Limb (tissue), 2 donors: ENCODE results near the gene TTC28.

Experiments
- DNase-seq, 2 donors: peaks; one replicate each; pipeline ENCODE4 v3.0.0-alpha.2; 2016; ENCODE audit errors: extremely low spot score in 2 of 2

TTC28 gene

GRCh38 chr22:27992294-27993165 is 687.1 kb downstream of the TTC28 start:
- DNase-seq, result peak in 1 of 2 donors; percentile 13

- DNase-seq, result no peak
Observed at GRCh38 chr22:27991586-27992293, 687.9 kb downstream of the TTC28 start.

DNA sequence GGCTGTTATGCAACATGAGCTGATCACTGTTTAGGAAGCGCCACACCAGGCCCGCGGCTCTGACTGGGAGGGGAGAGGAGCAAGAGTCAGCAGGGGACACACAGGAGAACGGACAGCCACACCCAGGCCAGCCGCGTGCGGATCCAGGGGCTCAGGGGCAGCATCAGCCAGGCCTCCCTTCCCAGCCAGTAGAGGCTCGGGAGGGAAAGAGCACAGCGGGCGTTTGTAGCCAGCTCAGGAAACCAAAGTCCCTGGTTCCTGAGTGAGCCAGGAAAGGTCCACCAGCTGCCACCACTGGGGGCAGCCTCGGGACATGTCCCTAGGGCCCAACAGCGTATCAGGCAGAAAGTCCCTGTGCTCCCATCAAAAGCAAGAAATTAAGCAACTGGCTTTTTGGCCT is 688.8 kb downstream of the TTC28 start:
- peak in 1 of 2 donors; percentile 34 for DNase-seq

GRCh38 chr22:27990451-27990840 is 689.2 kb downstream of the TTC28 start:
- no peak for DNase-seq

- no peak for DNase-seq
Observed at GRCh38 chr22:27989758-27990450, 689.7 kb downstream of the TTC28 start.

DNA sequence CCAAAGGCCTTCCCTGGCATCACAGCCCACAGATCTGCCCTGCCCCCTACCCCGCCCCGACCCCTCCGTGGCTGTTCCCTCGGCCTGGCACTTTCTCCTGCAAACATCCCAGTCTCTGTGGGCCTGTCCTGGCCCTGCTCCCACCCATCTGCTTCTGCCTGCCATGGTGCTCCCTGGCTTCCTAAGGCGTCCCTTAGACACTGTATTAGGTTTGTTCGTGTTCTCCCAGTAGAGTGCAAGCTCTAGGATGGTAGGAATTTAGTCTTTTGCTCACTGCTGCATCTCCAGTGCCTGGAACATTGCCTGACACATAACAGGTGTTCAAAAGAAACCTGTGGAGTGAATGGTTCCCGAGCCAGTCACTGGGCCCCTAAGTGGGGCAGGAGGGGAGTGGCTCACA is 690.9 kb downstream of the TTC28 start:
- no peak for DNase-seq

- DNase-seq, result no peak
Observed at GRCh38 chr22:27987557-27987956, 692.1 kb downstream of the TTC28 start.

DNA sequence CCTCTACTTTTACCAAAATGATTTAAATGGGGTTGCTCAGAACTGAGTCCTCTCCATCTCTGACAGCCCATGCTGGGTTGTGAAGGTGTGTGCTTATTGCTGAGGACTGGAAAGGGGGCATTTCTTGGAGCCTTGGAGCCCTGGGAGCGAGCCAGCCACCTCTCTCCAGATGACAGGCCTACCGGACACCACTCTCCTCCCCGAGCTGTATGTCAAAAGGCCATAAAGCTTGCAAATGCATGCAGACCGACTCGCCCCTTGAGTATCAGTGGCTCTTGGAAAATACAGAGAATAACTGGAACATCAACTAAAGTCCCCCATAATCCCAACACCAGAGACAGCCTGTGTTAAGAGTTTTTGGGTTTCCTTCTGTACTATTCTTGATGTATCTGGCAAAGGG is 692.7 kb downstream of the TTC28 start:
- no peak for DNase-seq

DNA sequence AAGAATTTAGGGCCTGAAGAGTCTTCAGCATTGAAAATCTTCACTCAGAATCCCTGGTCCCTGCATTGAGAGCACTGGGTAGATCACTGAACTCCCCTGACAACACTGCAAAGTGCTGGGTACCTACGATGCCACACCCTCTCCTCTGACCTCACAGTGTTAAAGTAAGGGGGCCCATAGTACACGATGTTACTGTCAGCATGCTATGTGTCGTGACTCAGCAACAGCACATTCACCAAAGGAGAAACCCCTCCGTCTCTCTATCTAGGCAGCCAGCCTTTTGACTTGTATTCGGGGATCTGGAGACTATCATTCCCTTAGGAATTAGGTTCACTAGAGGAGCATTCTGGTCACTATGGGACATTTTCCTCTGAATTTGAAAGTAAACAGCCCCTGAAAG is 693.2 kb downstream of the TTC28 start:
- DNase-seq, result no peak

DNA sequence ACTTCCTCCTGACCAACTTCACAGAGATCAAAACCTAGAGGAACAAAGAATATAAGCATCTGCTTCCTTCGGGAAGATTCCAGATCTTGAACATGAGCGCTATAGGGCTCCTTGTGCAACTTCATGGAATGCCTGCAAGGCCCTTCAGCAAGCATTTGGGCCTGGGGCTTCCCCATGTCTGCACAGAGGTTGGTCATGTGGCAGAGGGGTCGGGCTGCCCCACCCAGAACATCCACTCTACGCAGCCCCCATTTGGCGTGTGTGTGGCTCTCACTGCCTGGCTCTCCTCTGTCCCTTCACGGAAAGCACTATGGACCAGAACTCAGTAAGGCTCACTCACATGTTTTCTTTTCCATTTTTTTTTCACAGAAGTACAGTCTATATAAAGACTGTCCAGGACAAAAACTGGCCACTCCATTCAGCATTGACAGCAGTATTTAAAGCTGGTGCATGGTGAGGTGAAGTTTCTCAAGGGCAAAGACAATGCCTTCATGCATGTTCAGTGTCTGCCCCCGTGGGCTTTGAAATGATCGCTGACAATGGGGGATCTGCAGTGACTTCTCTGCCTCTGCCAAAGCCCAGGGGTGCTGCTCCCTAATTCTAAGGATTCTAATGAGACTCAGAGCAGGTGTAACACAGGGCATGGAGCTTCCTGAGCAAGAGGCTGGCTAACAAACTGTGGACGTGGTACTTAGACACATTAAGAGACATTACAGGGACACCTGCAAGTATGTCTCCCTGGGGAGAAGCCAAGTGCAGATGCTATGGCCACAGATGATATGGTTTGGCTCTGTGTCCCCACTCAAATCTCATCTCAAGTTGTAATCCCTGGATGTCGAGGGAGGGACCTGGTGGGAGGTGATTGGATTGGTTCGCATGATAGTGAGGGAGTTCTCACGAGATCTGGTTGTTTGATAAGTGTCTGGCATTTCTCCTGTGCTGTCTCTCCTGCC is 694.0 kb downstream of the TTC28 start:
- no peak for DNase-seq

GRCh38 chr22:27984723-27985122 is 694.9 kb downstream of the TTC28 start:
- no peak for DNase-seq

DNA sequence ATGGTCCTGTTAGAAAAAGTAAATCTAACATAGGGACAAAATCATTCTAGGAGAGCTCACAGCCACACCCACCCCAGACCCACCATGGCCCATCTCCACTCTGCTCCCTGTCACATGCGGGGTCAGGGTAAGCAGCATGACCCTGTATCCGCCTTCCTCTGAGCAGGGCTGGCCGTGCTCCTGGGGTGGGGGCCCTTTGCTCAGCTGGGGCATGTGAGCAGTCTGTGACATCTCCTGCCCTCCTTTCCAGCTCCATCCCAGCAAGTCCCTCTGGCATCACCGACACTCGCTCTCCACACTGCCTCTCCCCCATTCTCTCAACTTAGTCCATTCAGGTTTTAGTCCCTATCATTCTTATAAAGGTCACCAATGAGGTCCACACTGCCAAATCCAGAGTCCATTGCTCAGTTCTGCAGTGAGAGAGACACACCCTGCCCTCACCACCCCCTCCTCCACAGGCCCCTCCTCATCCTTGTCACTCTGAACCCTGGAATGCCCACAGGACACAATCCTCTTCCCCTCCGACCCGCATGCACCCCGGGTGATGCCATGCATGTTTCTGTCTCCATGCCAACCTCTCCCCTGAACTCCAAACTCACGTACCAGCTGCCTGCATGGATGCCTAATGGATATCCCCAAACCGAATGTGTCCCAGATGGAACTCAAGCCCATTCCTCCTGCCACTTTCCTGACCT is 695.5 kb downstream of the TTC28 start:
- DNase-seq, result no peak

DNA sequence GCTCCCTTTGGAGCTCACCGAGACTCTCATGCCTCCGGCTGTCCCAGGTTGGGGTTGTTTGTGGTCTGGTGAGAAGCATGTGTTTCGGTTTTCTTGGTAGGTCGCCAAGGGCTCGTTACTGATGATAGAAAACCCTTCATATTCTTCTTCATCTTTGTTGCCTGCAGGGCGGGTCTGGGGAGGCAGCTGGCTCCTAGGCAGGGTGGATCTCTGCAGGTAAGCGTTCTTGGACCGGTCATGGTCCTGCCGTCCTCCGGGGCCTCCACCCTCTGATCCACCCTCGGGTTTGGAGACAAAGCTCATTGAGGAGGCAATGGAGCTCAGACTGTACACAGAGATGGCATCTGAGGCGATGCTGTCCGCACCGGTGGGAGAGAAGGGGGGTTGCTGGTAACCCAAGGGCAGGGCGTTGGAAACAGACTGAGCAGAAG is 696.3 kb downstream of the TTC28 start:
- no peak for DNase-seq

DNA sequence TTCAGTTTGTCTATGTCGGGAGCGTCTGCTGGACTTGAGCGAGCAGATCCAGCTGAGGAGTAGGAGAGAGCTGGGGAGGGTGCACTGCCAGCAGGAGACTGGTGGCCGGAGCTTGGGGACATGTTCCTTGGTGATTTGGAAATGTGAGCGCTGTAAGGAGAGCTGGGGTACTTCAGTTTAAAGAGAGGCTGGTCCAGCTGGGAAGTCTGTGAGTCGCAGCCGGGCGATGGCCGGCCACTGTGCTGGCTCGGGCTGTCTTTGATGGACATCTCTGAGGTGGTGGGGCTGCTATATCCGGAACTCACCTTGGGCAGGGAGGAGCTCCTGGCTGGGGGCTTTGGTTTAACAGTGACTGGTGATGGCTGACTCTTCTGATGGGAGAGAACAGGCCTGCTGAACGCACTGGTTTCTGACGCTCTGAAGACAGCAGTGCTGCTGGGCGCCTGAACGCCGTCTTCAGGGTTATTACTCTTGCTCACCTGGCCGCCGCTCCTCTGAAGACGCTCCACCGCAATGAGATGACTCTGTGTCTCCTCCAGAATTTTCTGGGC is 696.9 kb downstream of the TTC28 start:
- DNase-seq, result no peak

DNA sequence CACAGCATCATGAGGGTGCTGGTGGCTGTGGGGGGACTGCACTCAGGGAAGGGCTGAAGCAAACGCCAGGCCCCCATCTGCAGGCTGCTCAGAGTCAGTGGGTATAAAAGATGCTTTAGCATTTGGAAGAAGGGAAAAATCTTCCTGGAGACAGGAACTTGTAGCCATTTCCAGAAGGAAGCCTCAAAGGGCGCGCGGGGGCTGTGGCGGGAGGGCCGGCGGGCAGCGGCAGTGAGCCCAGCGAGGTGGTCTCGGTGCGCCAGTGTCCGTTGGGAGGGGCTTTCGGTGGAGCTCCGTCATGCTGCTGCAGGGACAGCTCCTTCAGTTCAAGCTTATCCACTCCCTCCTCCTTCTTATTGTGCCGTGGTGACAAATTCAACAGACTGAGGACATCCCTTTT is 697.5 kb downstream of the TTC28 start:
- DNase-seq, result no peak

- no peak for DNase-seq
Observed at GRCh38 chr22:27980424-27981148, 699.1 kb downstream of the TTC28 start.

- DNase-seq, result no peak
Observed at GRCh38 chr22:27978802-27979201, 700.8 kb downstream of the TTC28 start.

DNA sequence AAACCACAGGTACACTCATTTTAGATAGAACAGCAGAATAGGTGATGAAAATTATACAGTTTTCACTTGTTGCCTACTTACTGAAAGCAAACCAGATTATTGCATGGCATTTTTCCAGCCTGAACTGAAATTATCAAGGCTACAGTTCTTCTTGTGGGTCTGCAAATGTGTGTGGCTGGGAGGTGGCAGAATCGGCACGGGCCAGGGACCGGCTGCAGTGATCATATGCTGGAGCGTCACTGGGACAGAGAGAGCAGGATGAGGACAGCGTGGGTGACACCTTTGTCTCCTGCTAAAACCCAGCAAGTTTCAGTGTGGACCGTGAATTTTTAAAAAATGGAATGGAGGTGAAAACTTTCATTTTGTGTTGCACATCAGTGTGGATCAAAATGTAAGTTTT is 701.3 kb downstream of the TTC28 start:
- no peak for DNase-seq

DNA sequence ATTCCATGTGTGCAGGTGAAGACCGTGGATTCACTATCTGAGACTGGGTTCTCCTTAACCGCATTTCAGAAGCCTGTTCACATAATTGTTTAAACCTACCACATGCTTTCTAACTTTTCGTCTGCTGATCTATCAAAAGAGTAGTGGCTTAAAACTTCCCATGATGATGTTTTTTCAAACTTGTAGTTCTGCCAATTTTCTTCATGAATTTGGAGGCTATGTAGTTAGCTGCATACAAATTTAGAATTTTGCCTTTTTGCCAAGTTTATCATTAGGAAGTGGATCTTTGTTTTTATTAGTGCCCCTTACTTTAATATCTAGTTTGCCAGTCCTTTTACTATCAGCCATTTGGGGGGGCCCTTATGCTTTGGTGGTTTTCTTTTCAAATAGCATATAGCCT is 703.1 kb downstream of the TTC28 start:
- no peak for DNase-seq
